NCI-H2029 (cell line): ENCODE measurements around the gene CFAP119.

Experiments
- DNase-seq: peaks from one replicate; lab custom pipeline; 2025; lab: John Stamatoyannopoulos, UW

Gene CFAP119

GRCh38 chr16:30782486-30783279 lies 20.8 kb upstream of the CFAP119 start:
- no peak for DNase-seq

GRCh38 chr16:30780549-30780948 lies 18.7 kb upstream of the CFAP119 start:
- DNase-seq, result no peak

DNA sequence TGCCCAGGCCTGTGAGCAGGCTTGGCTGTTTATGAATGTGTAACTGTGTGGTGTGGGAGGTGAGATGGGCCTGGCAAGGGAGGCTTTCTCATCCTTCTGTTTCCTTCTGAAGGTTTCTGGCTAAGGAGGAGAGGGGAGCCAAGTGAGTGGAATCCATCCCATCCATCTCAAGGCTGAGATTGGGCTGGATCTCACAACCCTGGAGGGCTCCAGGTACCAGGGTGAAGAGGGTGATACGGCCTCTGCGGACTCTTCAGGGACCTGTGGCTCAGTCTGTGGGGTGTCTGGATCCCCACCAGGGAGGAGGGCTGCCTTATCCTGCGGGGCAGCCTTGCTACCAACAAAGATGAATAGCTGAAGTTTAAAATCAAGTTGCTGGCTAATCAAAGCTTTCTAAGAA lies 18.2 kb upstream of the CFAP119 start:
- no peak for DNase-seq

DNA sequence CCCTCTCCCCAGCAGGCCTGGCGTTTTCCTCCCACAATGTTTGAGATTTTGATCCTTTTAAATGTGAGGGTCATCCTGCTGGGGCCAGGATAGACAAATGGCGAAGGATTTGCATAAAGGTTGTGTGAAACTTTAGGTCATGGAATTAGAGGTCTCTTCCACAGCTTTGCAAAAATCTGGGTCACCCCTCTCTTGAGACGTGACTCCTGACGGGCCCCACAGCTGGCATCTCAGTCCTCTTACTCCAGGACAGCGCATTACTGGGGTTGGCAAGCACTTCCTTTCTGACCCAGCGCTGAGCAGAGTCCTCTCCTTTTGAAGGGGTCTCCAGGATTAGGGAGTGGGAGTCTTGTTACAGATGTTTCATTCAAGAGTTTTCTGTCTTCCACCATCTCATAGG lies 17.7 kb upstream of the CFAP119 start:
- DNase-seq, result no peak

- DNase-seq, result no peak
These were observed 16.8 kb upstream of the CFAP119 start for GRCh38 chr16:30778549-30779244.

- no peak for DNase-seq
These were observed 15.9 kb upstream of the CFAP119 start for GRCh38 chr16:30777591-30778297.

DNA sequence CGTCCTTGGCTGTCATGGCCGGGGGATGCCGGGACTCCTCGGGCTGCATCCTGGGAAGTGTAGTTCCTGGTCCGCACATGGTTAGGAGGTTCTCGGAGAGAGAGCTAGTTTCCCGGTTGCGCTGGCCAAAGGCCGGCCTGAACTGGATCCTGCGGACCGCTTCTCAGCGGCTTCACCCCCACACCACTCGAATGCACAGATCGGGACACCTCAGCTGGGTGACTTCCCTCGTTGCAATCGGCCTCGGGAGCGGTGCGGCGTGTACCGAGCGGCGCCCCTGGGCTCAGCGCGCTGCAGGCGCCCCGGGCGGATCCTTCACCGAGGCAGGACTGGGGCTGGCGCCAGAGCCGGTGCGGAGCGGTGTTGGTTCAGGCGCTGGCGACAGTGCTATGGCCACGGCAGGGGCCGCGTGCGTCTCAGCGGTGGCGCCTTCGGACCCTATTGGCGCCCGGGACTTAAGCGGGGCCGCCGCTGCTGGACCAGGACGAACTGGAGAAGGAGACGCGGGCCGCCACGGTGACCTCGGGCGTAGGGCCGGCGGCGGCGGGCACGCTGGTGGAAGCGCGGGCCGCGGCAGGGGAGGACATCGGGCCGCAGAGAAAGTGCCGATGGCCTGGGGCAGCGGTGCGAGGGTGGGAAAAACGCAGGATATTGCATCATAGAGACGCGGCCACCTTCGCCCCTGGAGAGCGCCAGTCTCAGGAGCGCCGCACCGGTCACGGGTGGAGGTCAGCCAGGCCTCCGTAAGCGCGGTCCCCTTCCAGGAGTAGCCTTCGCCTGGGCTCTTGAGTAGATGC lies 13.7 kb upstream of the CFAP119 start:
- DNase-seq, result peak; percentile 73

DNA sequence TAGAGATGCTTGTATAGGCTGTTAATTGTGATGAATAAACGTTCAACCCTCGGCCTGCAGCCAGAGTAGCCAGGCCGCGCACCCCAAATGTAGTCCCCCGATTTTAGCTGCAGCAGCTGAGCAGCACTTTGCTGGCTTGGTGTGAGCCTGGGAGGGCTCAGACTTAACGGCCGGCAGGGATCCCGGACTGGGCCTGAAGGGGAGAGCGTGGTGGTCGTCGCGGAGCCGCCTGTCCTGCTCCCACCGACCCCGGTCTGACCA lies 13.2 kb upstream of the CFAP119 start:
- DNase-seq, result no peak

DNA sequence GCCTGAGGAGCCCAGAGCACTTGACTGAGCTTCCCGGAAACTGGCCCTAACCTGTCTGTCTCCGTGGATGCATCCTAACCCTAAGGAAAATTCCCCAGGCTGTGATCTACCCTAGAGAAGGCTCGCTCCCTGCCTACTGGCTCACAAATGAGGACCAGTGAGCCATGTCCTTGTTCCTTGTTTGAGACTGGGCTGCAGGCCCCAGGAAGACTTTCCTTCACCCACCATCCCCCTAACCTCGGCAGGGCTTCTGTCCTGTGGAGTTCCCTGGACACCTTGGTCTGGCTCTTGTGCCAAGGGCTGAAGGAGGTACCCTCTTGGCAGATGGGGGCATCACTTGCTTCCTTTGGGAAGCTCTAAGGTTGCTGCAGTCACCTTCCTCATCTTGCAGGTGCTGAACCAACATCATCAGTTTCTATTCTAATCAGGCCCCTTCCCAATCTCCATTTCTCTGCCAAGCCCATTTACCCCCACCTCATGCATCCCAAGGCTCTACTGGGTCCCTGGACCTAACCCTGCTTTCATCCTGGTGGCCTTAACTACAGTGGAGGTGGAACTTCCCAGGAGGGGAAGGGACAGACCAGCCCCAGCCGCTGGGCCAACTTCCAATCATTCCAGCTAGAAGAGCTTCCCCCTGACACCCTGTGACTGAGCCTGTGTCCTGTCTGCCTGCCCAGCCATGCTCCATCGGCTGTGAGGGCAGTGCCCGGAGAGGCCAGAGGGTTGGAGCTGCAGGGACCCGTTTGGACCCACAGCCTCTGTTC lies 12.7 kb upstream of the CFAP119 start:
- no peak for DNase-seq

- no peak for DNase-seq
These were observed 12.0 kb upstream of the CFAP119 start for GRCh38 chr16:30773826-30774225.

DNA sequence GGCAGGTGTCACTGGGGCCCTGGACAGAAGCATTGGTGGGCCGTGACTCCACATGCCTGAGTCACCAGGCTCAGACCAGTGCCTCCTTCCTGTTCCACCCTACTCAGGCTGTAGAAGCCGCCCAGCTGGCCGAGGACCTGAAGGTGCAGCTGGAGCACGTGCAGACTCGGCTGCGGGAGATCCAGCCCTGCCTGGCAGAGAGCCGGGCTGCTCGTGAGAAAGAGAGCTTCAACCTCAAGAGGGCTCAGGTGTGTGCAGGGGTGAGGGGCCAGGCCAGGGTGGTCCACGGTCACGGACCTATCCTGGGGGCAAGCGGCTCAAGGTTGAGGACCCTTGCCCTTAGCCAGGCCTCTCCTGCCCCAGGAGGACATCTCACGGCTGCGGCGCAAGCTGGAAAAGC lies 9.9 kb upstream of the CFAP119 start:
- DNase-seq, result no peak

DNA sequence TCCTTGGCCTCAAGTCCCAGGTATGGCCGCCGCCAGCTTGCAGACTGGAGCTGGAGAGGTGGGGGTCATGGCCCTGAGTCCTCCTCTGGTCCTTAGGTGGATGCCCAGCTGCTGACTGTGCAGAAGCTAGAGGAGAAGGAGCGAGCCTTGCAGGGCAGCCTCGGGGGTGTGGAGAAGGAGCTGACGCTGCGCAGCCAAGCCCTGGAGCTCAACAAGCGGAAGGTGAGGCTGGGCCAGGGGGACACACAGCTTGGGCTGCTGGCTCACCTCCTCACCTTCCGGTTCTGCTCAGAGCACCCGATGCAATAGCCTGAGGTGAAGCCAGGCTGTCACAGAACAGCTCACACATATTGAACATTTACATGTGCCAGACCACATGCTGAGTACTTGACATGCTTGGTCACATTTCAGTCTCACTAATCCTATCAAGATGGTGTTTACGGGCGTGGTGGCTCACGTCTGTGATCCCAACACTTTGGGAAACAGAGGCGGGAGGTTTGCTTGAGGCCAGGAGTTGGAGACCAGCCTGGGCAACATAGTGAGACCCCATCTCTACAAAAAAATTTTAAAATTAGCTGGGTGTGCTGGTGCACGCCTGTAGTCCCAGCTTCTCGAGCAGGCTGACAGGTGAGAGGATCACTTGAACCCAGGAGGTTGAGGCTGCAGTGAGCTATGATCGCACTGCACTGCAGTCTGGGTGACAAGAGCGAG lies 7.7 kb upstream of the CFAP119 start:
- DNase-seq, result no peak

DNA sequence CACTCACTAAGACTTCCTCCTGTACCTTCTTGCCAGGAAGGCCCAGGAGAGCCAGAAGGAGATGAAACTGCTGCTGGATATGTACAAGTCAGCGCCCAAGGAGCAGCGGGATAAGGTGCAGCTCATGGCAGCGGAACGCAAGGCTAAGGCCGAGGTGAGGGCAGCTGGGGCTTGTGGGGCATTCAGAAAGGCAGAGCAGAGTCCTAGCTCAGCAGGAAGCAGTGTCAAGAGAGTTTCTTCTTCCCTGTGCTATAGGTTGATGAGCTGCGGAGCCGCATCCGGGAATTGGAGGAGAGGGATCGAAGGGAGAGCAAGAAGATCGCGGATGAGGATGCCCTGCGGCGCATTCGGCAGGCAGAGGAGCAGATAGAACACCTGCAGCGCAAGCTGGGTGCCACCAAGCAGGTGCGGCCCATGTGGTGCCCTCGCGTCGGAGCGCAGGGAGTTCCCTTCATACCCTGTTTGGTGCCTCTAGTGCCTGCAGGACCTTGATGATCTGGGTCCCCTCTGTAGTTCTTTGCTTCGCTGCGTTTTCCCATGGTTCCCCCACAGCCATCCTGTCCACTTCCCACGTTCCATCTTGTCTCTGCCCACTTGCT lies 6.8 kb upstream of the CFAP119 start:
- DNase-seq, result no peak

DNA sequence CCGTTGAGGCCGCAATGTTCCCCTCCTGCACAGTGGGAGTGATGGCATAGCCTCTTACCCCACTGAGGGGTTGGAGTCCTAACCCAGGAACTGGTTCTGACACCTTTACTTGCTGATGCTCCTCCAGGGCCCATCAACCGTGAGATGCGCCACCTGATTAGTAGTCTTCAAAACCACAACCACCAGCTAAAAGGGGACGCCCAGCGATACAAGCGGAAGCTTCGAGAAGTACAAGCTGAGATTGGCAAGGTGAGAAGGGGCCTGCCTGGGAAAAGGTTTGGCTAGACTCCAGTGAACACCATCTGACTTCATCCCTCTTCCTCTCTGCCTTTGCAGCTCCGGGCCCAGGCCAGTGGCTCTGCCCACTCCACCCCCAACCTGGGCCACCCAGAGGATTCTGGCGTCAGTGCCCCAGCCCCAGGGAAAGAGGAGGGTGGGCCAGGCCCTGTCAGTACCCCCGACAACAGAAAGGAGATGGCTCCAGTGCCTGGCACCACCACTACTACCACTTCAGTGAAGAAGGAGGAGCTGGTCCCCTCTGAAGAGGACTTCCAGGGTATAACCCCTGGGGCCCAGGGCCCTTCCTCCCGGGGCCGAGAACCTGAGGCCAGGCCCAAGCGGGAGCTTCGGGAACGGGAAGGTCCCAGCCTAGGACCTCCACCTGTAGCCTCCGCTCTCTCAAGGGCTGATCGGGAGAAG lies 6.1 kb upstream of the CFAP119 start:
- DNase-seq, result no peak

- DNase-seq, result no peak
These were observed 5.0 kb upstream of the CFAP119 start for GRCh38 chr16:30766933-30767284.

DNA sequence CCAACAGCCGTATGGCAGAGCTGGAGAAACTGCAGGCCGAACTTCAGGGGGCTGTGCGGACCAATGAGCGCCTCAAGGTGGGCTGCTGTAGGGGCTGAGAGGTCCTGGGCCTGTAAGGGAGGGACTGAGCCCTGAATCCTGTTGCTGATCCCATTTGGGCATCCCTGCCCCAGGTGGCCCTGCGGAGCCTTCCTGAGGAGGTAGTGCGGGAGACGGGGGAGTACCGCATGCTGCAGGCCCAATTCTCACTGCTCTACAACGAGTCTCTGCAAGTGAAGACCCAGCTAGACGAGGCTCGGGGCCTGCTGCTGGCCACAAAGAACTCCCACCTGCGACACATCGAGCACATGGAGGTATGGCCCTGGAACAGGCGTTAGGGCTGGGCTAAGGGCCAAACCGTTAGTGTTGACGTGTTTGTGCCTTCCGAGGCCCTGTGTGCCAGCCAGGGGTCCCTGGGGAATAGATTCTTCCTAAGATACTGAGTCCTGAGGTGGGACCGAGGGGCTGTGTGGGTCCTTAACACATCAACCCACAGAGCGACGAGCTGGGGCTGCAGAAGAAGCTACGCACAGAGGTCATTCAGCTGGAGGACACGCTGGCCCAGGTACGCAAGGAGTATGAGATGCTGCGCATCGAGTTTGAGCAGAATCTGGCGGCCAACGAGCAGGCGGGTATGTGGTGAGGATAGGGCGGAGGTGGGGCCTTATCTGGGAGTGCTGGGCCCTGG lies 4.5 kb upstream of the CFAP119 start:
- no peak for DNase-seq

DNA sequence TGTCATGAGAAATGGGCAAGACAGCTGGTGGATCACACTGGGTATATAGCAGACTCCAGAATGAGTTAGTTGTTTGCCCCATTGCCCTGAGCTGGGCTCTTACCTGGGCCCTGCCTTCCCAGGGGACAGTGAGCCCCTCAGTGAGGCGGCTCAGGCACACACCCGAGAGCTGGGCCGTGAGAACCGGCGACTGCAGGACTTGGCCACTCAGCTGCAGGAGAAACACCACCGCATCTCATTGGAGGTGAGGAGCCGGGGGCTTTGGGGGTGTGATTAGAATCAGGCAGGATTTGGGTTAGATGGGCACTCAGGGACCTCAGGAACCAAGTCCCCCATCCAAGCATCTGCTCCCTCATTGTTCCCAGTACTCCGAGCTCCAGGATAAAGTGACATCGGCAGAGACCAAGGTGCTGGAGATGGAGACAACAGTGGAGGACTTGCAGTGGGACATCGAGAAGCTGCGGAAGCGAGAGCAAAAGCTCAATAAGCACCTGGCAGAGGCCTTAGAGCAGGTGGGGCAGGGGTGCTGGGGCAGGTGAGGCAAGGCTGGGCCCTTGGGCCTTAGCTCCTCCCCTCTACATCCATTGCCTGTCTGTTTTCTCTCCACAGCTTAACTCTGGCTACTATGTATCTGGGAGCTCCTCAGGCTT lies 3.1 kb upstream of the CFAP119 start:
- DNase-seq, result no peak

DNA sequence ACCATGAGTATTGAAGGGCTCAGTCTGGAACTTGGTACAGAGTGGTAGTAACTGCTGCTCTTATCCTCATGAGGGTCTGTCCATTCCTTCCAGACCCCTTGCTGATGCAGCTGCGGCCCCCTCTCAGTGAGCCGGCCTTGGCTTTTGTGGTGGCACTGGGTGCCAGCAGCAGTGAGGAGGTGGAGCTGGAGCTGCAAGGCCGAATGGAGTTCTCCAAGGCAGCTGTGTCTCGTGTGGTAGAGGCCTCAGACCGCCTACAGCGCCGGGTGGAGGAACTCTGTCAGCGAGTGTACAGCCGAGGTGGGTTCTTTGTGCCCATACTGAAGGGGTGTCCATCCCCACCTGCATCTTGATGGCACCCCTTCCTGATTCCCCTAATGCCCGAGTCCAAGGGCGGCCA lies 2.2 kb upstream of the CFAP119 start:
- no peak for DNase-seq
